ENCODE results near the gene ADGRL2.

GRCh38 chr1:81974222-81974841, 173.6 kb downstream of the ADGRL2 start:
- no peak for TF ChIP-seq CTCF (conservative IDR thresholded peaks at IDR 0.05)
- no peak for TF ChIP-seq ZFX (IDR thresholded peaks at IDR 0.05)

Measured in C4-2B (cell line).